Measurements from ENCODE around the gene TPH2. TPM values are rescaled to one million over a fixed set of nuclear protein-coding genes. Genes with fewer than 3 reads are reported as not detected.

Gene TPH2
- total and polyA plus RNA-seq, 2 of the 13 experiments (the other 11 are each of a cell fraction or from before 2014, with no cell fraction given): not detected

DNA sequence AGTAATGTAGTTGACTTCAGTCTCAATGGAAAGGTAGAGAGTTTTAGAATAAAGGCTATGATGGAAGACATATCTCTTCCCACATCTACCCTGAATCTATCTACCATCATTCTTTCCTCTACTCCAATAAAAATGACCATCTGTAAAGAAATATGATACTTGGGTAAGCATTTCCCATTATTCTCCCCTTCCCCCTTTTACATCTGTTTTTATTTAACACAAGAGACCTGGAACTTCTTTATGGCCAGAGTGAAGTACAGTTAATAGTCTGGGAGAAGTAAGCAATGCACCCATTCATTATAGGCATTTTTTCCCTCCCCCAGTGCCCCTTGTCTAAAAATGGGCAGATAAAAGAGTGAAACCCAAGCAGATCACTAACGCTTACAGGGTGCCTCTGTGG lies 6.5 kb downstream of the TPH2 start:
- TF ChIP-seq NBN (conservative IDR thresholded peaks at IDR 0.05): no peak
- no peak for TF ChIP-seq SIN3A (IDR thresholded peaks at IDR 0.05; ENCODE audit: borderline replicate concordance, low read depth, low read length)
- no peak for TF ChIP-seq ERF (CRISPR knock-in tag; IDR thresholded peaks at IDR 0.05)
- no peak for TF ChIP-seq NCOA1 (CRISPR knock-in tag; IDR thresholded peaks at IDR 0.05)
- TF ChIP-seq, protein P1, sequence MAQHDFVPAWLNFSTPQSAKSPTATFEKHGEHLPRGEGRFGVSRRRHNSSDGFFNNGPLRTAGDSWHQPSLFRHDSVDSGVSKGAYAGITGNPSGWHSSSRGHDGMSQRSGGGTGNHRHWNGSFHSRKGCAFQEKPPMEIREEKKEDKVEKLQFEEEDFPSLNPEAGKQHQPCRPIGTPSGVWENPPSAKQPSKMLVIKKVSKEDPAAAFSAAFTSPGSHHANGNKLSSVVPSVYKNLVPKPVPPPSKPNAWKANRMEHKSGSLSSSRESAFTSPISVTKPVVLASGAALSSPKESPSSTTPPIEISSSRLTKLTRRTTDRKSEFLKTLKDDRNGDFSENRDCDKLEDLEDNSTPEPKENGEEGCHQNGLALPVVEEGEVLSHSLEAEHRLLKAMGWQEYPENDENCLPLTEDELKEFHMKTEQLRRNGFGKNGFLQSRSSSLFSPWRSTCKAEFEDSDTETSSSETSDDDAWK (CRISPR knock-in tag; IDR thresholded peaks at IDR 0.05): no peak
- TF ChIP-seq, protein P2, sequence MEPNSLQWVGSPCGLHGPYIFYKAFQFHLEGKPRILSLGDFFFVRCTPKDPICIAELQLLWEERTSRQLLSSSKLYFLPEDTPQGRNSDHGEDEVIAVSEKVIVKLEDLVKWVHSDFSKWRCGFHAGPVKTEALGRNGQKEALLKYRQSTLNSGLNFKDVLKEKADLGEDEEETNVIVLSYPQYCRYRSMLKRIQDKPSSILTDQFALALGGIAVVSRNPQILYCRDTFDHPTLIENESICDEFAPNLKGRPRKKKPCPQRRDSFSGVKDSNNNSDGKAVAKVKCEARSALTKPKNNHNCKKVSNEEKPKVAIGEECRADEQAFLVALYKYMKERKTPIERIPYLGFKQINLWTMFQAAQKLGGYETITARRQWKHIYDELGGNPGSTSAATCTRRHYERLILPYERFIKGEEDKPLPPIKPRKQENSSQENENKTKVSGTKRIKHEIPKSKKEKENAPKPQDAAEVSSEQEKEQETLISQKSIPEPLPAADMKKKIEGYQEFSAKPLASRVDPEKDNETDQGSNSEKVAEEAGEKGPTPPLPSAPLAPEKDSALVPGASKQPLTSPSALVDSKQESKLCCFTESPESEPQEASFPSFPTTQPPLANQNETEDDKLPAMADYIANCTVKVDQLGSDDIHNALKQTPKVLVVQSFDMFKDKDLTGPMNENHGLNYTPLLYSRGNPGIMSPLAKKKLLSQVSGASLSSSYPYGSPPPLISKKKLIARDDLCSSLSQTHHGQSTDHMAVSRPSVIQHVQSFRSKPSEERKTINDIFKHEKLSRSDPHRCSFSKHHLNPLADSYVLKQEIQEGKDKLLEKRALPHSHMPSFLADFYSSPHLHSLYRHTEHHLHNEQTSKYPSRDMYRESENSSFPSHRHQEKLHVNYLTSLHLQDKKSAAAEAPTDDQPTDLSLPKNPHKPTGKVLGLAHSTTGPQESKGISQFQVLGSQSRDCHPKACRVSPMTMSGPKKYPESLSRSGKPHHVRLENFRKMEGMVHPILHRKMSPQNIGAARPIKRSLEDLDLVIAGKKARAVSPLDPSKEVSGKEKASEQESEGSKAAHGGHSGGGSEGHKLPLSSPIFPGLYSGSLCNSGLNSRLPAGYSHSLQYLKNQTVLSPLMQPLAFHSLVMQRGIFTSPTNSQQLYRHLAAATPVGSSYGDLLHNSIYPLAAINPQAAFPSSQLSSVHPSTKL (CRISPR knock-in tag; IDR thresholded peaks at IDR 0.05): no peak
- no peak for TF ChIP-seq NFE2 (CRISPR knock-in tag; IDR thresholded peaks at IDR 0.05)
- TF ChIP-seq, protein P3, sequence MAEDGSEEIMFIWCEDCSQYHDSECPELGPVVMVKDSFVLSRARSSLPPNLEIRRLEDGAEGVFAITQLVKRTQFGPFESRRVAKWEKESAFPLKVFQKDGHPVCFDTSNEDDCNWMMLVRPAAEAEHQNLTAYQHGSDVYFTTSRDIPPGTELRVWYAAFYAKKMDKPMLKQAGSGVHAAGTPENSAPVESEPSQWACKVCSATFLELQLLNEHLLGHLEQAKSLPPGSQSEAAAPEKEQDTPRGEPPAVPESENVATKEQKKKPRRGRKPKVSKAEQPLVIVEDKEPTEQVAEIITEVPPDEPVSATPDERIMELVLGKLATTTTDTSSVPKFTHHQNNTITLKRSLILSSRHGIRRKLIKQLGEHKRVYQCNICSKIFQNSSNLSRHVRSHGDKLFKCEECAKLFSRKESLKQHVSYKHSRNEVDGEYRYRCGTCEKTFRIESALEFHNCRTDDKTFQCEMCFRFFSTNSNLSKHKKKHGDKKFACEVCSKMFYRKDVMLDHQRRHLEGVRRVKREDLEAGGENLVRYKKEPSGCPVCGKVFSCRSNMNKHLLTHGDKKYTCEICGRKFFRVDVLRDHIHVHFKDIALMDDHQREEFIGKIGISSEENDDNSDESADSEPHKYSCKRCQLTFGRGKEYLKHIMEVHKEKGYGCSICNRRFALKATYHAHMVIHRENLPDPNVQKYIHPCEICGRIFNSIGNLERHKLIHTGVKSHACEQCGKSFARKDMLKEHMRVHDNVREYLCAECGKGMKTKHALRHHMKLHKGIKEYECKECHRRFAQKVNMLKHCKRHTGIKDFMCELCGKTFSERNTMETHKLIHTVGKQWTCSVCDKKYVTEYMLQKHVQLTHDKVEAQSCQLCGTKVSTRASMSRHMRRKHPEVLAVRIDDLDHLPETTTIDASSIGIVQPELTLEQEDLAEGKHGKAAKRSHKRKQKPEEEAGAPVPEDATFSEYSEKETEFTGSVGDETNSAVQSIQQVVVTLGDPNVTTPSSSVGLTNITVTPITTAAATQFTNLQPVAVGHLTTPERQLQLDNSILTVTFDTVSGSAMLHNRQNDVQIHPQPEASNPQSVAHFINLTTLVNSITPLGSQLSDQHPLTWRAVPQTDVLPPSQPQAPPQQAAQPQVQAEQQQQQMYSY (CRISPR knock-in tag; IDR thresholded peaks at IDR 0.05): no peak
- TF ChIP-seq ZNF724P (CRISPR knock-in tag; IDR thresholded peaks at IDR 0.05; ENCODE audit: borderline replicate concordance): no peak
- TF ChIP-seq SOX13 (IDR thresholded peaks at IDR 0.05): no peak
- TF ChIP-seq SOX13 (CRISPR knock-in tag; conservative IDR thresholded peaks at IDR 0.05 in 1 of 2, IDR thresholded peaks at IDR 0.05 in 1 of 2): no peak
- TF ChIP-seq ZNF225 (CRISPR knock-in tag; IDR thresholded peaks at IDR 0.05): no peak
- TF ChIP-seq PHF21A (CRISPR knock-in tag; IDR thresholded peaks at IDR 0.05): no peak
- TF ChIP-seq MIXL1 (CRISPR knock-in tag; IDR thresholded peaks at IDR 0.05): no peak
- TF ChIP-seq, protein P4, sequence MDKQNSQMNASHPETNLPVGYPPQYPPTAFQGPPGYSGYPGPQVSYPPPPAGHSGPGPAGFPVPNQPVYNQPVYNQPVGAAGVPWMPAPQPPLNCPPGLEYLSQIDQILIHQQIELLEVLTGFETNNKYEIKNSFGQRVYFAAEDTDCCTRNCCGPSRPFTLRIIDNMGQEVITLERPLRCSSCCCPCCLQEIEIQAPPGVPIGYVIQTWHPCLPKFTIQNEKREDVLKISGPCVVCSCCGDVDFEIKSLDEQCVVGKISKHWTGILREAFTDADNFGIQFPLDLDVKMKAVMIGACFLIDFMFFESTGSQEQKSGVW (CRISPR knock-in tag; IDR thresholded peaks at IDR 0.05; ENCODE audit: borderline replicate concordance): no peak
- TF ChIP-seq ZNF484 (CRISPR knock-in tag; IDR thresholded peaks at IDR 0.05; ENCODE audit: borderline replicate concordance, low read depth): no peak
- 8% methylated on average over 1 of the region's 1 CpG for WGBS (ENCODE audit: low lambda C conversion rate)
- CTCF ChIA-PET (ENCODE audit: low intra/inter-chr PET ratio, low total read pairs): no interaction called here

More for the DNA sequence above, 6.5 kb downstream of the TPH2 start:
- no peak for DNase-seq (ENCODE audit: low spot score)
- no TSS peak for BruUV-seq (replicated peaks)
- in situ Hi-C loops (cut with HindIII; ENCODE audit: extremely low pct_ligation_motif_present, low pct_unique_long_range_greater_than_20kb): no loop called here
- POLR2A ChIA-PET: no interaction called here
- H3K4me1 ChIP-seq (ENCODE audit: insufficient read depth, low read length): peaks cover 10% of the 10 kb centered on the region
- H3K36me3 ChIP-seq (replicated peaks in 1 of 2; ENCODE audit: control insufficient read depth in 1 of 2, insufficient read depth in 2 of 2, low read length in 2 of 2): no peaks in the 10 kb centered on the region
- H3K27ac ChIP-seq (ENCODE audit: extremely low read length, insufficient read depth, low read length): no peak overlapping the region
- no peak for ATAC-seq
- H3K9me3 ChIP-seq (ENCODE audit: low read length): no peaks in the 10 kb centered on the region
- no peaks in the 10 kb centered on the region for H4K20me1 ChIP-seq (ENCODE audit: insufficient read depth, low read length)
- no peak overlapping the region for H3K9ac ChIP-seq (ENCODE audit: insufficient read depth, low read depth, low read length)
- no peak overlapping the region for H2AFZ ChIP-seq (ENCODE audit: low read length)
- no peak overlapping the region for H3K4me3 ChIP-seq (replicated peaks in 1 of 3; ENCODE audit: insufficient read depth in 1 of 3, low read depth in 2 of 3, low read length in 3 of 3)
- FAIRE-seq: no peak
- no peak overlapping the region for H3K4me2 ChIP-seq (ENCODE audit: low read depth, low read length)
- H3K27me3 ChIP-seq (ENCODE audit: control insufficient read depth in 1 of 2, insufficient read depth in 2 of 2, low read length in 2 of 2): peaks cover 0 to 4% of the 10 kb centered on the region in 2 experiments; a peak in 2 of 5 replicates
- H3K79me2 ChIP-seq (ENCODE audit: insufficient read depth, low read length): no peaks in the 10 kb centered on the region
- intact Hi-C loops (cut with micrococcal nuclease; ENCODE audit: unreplicated experiment): no loop called here

Data from HepG2 (cell line).